CD8-positive, alpha-beta memory T cell (primary cell): Measurements from ENCODE around the gene LDHAL6B. TPM values are rescaled to one million over a fixed set of nuclear protein-coding genes. Genes with fewer than 3 reads are reported as not detected.
A peak's percentile ranks its signal among the peaks of the same experiment; 100 is the strongest.

Experiments used
- CTCF ChIA-PET: fragments of 350-600 bp; sonication (Branson Sonifier 250); formaldehyde crosslinking; loops from one replicate; lab custom pipeline; 2021; ENCODE audit warnings: antibody characterized with exemption; lab: Charles Lee
- POLR2A ChIA-PET: fragments of 350-600 bp; sonication (Branson Sonifier 250); formaldehyde crosslinking; loops from one replicate; lab custom pipeline; 2021; ENCODE audit warnings: antibody characterized with exemption; lab: Charles Lee
- DNase-seq, 5 donors: peaks; one replicate each; pipeline versions ENCODE4 v3.0.0 to v3.0.0-alpha.2; 2020 to 2022; ENCODE audit warnings: mixed read lengths in 1 of 5
- H3K27ac ChIP-seq: one replicate; pipeline ENCODE4 v1.7.0; 2013; ENCODE audit warnings: low read depth, mild to moderate bottlenecking, low read length, moderate library complexity
- H3K27me3 ChIP-seq: 2 replicates; pipeline ENCODE4 v1.7.0; 2013; ENCODE audit warnings: low read length, mild to moderate bottlenecking; ENCODE audit not compliant: insufficient read depth, poor library complexity, severe bottlenecking
- H3K36me3 ChIP-seq: 2 replicates; pipeline ENCODE4 v1.7.0; 2013; ENCODE audit warnings: mild to moderate bottlenecking, low read length, moderate library complexity; ENCODE audit not compliant: insufficient read depth
- H3K4me1 ChIP-seq: 2 replicates; pipeline ENCODE4 v1.7.0; 2013; ENCODE audit warnings: mild to moderate bottlenecking, low read length, moderate library complexity; ENCODE audit not compliant: insufficient read depth
- H3K4me3 ChIP-seq: 2 replicates; pipeline ENCODE4 v1.7.0; 2013; ENCODE audit warnings: mild to moderate bottlenecking, low read length
- H3K9me3 ChIP-seq: 2 replicates; pipeline ENCODE4 v1.7.0; 2013; ENCODE audit warnings: mild to moderate bottlenecking, low read length
- H3K27ac Mint-ChIP-seq, 8 donors: one replicate each; pipeline ENCODE4 v1.8.0; 2020 to 2021; ENCODE audit warnings: mixed read lengths in 8 of 8, mild to moderate bottlenecking in 6 of 8, inconsistent platforms in 3 of 8, moderate library complexity in 3 of 8
- H3K27me3 Mint-ChIP-seq, 2 donors: one replicate each; pipeline ENCODE4 v1.8.0; 2020 to 2021; ENCODE audit warnings: mixed read lengths in 2 of 2, mild to moderate bottlenecking in 1 of 2, moderate library complexity in 1 of 2
- H3K36me3 Mint-ChIP-seq, 3 donors: one replicate each; pipeline ENCODE4 v1.8.0; 2020 to 2021; ENCODE audit warnings: mixed read lengths in 3 of 3, inconsistent platforms in 1 of 3, mild to moderate bottlenecking in 1 of 3
- H3K4me1 Mint-ChIP-seq, 3 donors: one replicate each; pipeline ENCODE4 v1.8.0; 2020 to 2021; ENCODE audit warnings: mixed read lengths in 3 of 3, inconsistent platforms in 1 of 3, mild to moderate bottlenecking in 1 of 3
- H3K4me3 Mint-ChIP-seq, 7 donors: one replicate each; pipeline ENCODE4 v1.8.0; 2020 to 2021; ENCODE audit warnings: mixed read lengths in 7 of 7, mild to moderate bottlenecking in 6 of 7, moderate library complexity in 4 of 7, inconsistent platforms in 2 of 7
- H3K9me3 Mint-ChIP-seq, 5 donors: one replicate each; pipeline ENCODE4 v1.8.0; 2020 to 2022; ENCODE audit warnings: mixed read lengths in 5 of 5, mild to moderate bottlenecking in 3 of 5, moderate library complexity in 2 of 5, inconsistent platforms in 1 of 5
- polyA plus RNA-seq: library from polyadenylated mRNA; unstranded; fragments of 300-500 nt; fragmentation: Illumina TruSeq; gene quantifications from one replicate; pipeline ENCODE4 v1.2.3, GENCODE V29; 2021
- total RNA-seq, 2 experiments: library from RNA; stranded (reverse); gene quantifications; one replicate each; pipeline ENCODE4 v1.2.3, GENCODE V29; 2021

LDHAL6B gene
- total and polyA plus RNA-seq, 3 experiments from 2014 or later: not detected

DNA sequence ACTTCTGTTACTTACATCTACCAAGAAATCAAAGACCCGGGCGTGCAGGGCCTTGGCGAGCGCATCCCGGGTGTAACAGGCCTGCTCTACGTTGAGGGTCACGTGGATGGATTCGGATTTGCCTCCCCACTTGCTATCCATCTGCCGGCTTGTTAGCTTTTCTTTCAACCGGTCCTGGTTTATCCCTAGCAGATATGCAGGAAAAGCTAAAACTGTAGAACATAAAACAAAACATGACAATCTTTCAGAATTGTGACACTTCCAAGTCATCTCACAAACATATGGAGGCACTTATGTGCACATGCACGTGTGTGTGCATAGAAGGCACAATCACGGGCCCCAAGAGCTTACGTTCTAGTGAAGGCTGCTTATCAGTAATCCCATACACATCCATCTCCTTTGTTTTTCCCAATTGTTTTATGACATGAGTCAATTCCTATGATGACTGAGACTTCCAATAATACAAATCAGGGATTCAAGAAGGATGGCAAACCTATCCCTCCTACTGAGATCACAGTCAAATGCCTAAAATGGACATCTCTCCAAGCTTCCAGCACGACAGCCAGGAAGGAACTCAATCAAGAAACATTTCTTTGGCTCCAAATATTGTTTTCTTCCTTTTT, 11.3 kb downstream of the LDHAL6B start:
- no peak for DNase-seq
- ChIA-PET CTCF (no interaction called here), POLR2A (no interaction called here)
- no peaks in the 10 kb centered on the region for H3K4me1 Mint-ChIP-seq
- no peaks in the 10 kb centered on the region for H3K9me3 Mint-ChIP-seq
- H3K4me3 ChIP-seq: no peak overlapping the region
- H3K27ac Mint-ChIP-seq: no peak overlapping the region
- no peaks in the 10 kb centered on the region for H3K36me3 Mint-ChIP-seq
- no peak overlapping the region for H3K27ac ChIP-seq
- H3K27me3 ChIP-seq: no peaks in the 10 kb centered on the region
- no peak overlapping the region for H3K4me3 Mint-ChIP-seq
- no peaks in the 10 kb centered on the region for H3K9me3 ChIP-seq
- no peaks in the 10 kb centered on the region for H3K4me1 ChIP-seq
- H3K36me3 ChIP-seq: no peaks in the 10 kb centered on the region
- H3K27me3 Mint-ChIP-seq: peaks cover 0 to 3% of the 10 kb centered on the region in 2 donors

DNA sequence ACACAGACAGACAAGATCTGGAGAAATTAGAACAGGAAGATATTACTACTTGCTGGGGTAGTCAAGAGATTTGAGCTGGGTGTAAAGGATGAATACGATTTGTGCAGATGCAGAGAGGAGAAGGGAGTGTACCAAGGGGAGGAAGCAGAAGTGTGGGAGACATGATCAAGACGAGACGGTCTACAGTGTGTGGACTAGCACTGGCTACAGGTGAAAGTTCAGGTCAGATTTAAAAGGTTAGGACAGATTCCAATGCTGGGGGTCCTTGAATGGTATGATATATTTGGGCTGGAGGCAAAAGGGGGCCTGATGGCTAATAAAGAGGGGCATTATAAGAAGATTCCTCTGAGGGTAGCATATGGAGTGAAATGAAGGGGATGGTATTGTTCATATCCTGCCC, 12.1 kb downstream of the LDHAL6B start:
- Histone ChIP-seq H3K27ac (no peak overlapping the region), H3K9me3 (no peaks in the 10 kb centered on the region), H3K4me3 (no peak overlapping the region), H3K36me3 (no peaks in the 10 kb centered on the region), H3K4me1 (no peaks in the 10 kb centered on the region), H3K27me3 (no peaks in the 10 kb centered on the region)
- H3K4me3 Mint-ChIP-seq: no peak overlapping the region
- H3K27ac Mint-ChIP-seq: peak overlapping the region in 1 of 8 donors; percentile 0
- H3K9me3 Mint-ChIP-seq: no peaks in the 10 kb centered on the region
- H3K36me3 Mint-ChIP-seq: no peaks in the 10 kb centered on the region
- H3K27me3 Mint-ChIP-seq: peaks cover 0 to 3% of the 10 kb centered on the region in 2 donors
- DNase-seq: no peak
- ChIA-PET CTCF (no interaction called here), POLR2A (no interaction called here)
- H3K4me1 Mint-ChIP-seq: no peaks in the 10 kb centered on the region

DNA sequence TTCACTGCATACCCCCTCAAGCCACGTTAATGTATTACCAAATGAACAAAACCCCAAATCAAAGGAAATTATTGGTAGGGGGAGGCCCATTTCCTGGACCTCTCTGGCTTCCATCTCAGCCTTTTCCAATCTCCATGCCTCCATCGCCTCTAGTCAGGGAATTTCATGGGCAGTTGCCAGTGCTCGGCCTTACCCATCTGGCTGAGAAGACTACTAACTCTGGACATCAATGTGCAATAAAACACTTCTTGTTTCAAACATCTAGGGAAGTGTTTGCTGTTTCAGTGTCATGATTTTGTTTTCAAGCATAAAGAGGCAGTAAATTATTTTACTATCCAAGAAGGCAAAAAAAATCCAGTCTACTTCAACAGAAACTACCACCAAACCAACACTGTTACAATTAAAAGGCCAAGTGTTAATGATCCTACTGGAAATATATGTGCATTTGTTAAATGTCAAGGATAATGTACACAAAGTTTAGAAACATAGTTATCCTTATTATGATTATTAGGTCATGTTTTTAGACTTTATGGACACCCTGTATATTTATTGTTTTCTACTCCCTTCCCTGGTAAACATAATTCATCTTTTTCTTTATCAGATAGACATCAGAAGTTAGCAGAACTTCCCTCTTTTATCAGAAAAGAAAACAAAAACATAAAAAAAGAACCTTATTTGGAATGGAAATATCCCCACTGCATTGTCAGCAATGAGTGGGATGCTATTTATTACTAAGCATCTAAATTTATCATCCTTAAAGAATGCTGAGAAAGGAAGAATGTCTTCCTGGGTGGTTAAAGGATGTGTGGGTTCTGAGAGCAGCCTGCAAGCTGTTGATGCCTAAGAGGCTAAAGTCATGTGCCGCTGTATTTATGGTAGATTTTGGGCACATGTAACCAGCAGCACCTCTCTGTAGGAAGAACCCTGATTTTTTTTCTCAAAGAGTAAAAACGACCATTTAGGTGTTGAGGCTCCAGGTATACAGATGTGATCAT, 15.2 kb downstream of the LDHAL6B start:
- POLR2A ChIA-PET: no interaction called here
- H3K9me3 Mint-ChIP-seq: no peaks in the 10 kb centered on the region
- no peak overlapping the region for H3K4me3 Mint-ChIP-seq
- Histone ChIP-seq H3K4me3 (no peak overlapping the region), H3K27me3 (no peaks in the 10 kb centered on the region), H3K9me3 (no peaks in the 10 kb centered on the region), H3K4me1 (no peaks in the 10 kb centered on the region), H3K36me3 (no peaks in the 10 kb centered on the region), H3K27ac (no peak overlapping the region)
- peaks cover 0 to 5% of the 10 kb centered on the region in 2 donors for H3K27me3 Mint-ChIP-seq
- peaks cover 0 to under 1% (median under 1%) of the 10 kb centered on the region in 3 donors for H3K4me1 Mint-ChIP-seq
- CTCF ChIA-PET: no interaction called here
- no peak for DNase-seq
- H3K27ac Mint-ChIP-seq: no peak overlapping the region
- no peaks in the 10 kb centered on the region for H3K36me3 Mint-ChIP-seq

DNA sequence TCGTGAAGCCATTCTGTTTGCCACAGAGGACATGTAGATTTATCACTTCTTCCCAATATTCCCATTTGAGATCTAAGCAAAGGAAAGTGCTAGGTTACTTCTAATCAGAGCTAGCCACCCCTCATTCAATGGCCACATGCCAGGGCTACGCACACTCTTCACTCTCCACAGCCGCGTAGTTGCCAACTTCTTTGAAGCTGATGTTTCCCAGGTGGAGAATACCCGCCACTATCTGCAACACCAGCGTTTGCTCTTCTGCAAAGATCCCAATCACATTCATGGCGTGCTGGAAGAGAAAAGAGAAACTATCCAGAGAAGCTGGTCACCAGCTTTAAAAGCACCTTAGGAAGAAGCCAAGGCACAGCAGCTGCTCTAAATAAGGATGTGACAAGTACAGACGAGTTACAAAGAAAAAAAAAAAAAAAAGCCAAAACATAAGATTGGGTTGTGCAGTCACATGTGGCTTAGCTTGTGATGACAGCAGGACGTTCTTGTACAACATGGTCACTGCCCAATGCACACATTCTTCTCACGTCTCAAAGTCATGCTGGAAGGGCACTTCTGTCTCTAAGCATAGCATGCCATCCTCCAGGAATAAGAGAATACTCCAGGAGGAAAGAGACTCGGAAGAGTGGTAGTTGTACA, 16.4 kb downstream of the LDHAL6B start:
- Histone ChIP-seq H3K9me3 (no peaks in the 10 kb centered on the region), H3K27me3 (no peaks in the 10 kb centered on the region), H3K36me3 (no peaks in the 10 kb centered on the region), H3K4me1 (no peaks in the 10 kb centered on the region), H3K4me3 (no peak overlapping the region), H3K27ac (no peak overlapping the region)
- Mint-ChIP-seq H3K27ac (no peak overlapping the region), H3K27me3 (peaks cover 0 to 12% of the 10 kb centered on the region in 2 donors), H3K9me3 (no peaks in the 10 kb centered on the region), H3K4me1 (peaks cover 3 to 11% (median 7%) of the 10 kb centered on the region in 3 donors), H3K4me3 (no peak overlapping the region), H3K36me3 (peaks cover 0 to 2% (median 0%) of the 10 kb centered on the region in 3 donors)
- ChIA-PET CTCF (no interaction called here), POLR2A (no interaction called here)
- DNase-seq: no peak

DNA sequence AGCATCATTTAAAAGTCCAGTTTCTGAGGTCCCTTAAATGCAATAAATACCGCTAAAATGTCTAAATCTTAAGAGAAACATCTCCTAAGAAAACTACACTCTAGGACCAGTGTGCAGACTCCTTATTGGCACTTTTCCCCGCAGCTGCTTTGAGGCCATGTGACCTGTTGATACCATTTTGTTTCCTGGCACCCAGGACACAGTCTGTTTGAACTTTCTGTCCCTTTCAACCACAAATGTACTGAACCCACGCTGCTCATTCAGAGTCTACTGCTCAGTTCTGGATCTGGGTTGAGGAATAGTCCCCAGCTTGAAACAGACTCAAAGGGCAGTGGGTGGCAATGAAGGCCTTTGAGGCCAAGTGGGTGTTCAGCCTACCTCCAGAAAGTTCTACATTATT, 17.1 kb downstream of the LDHAL6B start:
- H3K36me3 Mint-ChIP-seq: peaks cover 0 to 2% (median 0%) of the 10 kb centered on the region in 3 donors
- POLR2A ChIA-PET: no interaction called here
- Histone ChIP-seq H3K36me3 (no peaks in the 10 kb centered on the region), H3K4me3 (no peak overlapping the region), H3K4me1 (no peaks in the 10 kb centered on the region), H3K27me3 (no peaks in the 10 kb centered on the region), H3K27ac (no peak overlapping the region), H3K9me3 (no peaks in the 10 kb centered on the region)
- H3K4me1 Mint-ChIP-seq: peaks cover 3 to 11% (median 7%) of the 10 kb centered on the region in 3 donors
- no peak overlapping the region for H3K27ac Mint-ChIP-seq
- H3K9me3 Mint-ChIP-seq: no peaks in the 10 kb centered on the region
- CTCF ChIA-PET: no interaction called here
- peaks cover under 1 to 12% of the 10 kb centered on the region in 2 donors for H3K27me3 Mint-ChIP-seq
- DNase-seq: no peak
- no peak overlapping the region for H3K4me3 Mint-ChIP-seq

DNA sequence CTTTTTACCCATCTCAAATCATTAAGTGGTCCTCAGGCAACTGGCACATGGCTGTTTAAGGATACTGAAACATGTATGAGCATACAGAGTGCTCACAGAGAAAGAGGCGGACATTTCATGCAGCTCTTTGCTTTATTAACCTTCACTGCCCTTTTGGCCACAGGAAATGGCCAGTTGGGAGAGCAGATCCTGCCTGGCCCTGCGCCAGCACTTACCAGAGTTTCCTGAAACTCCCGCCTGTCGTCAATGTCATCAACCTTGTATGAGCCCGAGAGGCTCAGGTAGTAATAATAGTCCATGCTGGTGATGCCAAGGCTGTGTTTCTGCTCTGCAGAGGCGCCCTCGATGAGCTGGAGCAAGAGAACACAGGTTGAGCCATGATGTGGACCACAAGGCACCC, 17.8 kb downstream of the LDHAL6B start:
- CTCF ChIA-PET: interaction anchor here (1.2 kb wide), 1 partner anchor 23 kb away, joined by 3 read pairs; no protein-coding TSS in a partner anchor

DNA sequence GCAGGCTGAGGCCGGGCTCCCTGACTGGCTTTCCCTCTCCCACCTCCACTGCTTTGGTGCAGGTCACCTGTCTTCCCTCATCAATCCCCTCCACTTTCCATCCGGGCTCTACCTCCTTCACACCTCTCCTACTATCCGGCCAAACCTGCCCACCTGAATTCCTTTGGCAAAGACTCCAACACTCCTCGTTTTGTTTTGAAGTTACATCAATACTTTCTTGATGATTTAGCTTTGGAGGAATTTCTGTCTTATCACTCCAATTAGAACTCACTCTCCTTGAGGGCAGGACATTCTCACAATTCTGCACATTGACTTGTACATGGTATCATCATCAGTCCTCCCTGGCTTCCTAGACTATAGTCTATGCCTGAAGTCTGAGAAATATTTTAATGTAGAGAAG, 20.4 kb downstream of the LDHAL6B start:
- CTCF ChIA-PET: interaction anchor here (1.3 kb wide), 1 partner anchor 11 kb away, joined by 3 read pairs; no protein-coding TSS in a partner anchor
- no peak overlapping the region for H3K27ac ChIP-seq
- H3K4me1 Mint-ChIP-seq: peaks cover 3 to 11% (median 7%) of the 10 kb centered on the region in 3 donors
- no peak for DNase-seq
- no peaks in the 10 kb centered on the region for H3K36me3 ChIP-seq
- H3K4me3 Mint-ChIP-seq: no peak overlapping the region
- no peaks in the 10 kb centered on the region for H3K9me3 Mint-ChIP-seq
- no peaks in the 10 kb centered on the region for H3K9me3 ChIP-seq
- H3K27me3 Mint-ChIP-seq: peaks cover 2 to 12% of the 10 kb centered on the region in 2 donors
- H3K4me3 ChIP-seq: no peak overlapping the region
- H3K27me3 ChIP-seq: no peaks in the 10 kb centered on the region
- peaks cover 0 to 2% (median 0%) of the 10 kb centered on the region in 3 donors for H3K36me3 Mint-ChIP-seq
- H3K4me1 ChIP-seq: no peaks in the 10 kb centered on the region
- H3K27ac Mint-ChIP-seq: no peak overlapping the region
- POLR2A ChIA-PET: no interaction called here

More for the DNA sequence above, 17.8 kb downstream of the LDHAL6B start:
- Mint-ChIP-seq H3K27me3 (peaks cover 2 to 12% of the 10 kb centered on the region in 2 donors), H3K4me1 (peaks cover 3 to 11% (median 7%) of the 10 kb centered on the region in 3 donors), H3K27ac (no peak overlapping the region), H3K9me3 (no peaks in the 10 kb centered on the region), H3K36me3 (peaks cover 0 to 2% (median 0%) of the 10 kb centered on the region in 3 donors), H3K4me3 (no peak overlapping the region)
- H3K9me3 ChIP-seq: no peaks in the 10 kb centered on the region
- H3K4me3 ChIP-seq: no peak overlapping the region
- POLR2A ChIA-PET: no interaction called here
- DNase-seq: no peak
- H3K36me3 ChIP-seq: no peaks in the 10 kb centered on the region
- H3K27ac ChIP-seq: no peak overlapping the region
- no peaks in the 10 kb centered on the region for H3K4me1 ChIP-seq
- no peaks in the 10 kb centered on the region for H3K27me3 ChIP-seq
